H1 (cell line): ENCODE measurements around the gene ASB11. TPM values are rescaled to one million over a fixed set of nuclear protein-coding genes. Genes with fewer than 3 reads are reported as not detected.

Source experiments
- CBX5 ChIP-seq: fragments of 300-800, 300-1000 bp; sonication (generic); IDR thresholded peaks from 2 replicates; pipeline ENCODE4 v1.7.1; 2016; ENCODE audit warnings: antibody characterized with exemption, low read length, low read depth
- CREB1 ChIP-seq: IDR thresholded peaks from 2 replicates; pipeline ENCODE4 v1.6.1; 2012; ENCODE audit warnings: inconsistent platforms
- GABPA ChIP-seq: IDR thresholded peaks from 2 replicates; pipeline ENCODE4 v1.6.1; 2011; ENCODE audit warnings: mild to moderate bottlenecking, low read length, moderate library complexity, borderline replicate concordance; ENCODE audit not compliant: insufficient read depth
- GTF2F1 ChIP-seq: IDR thresholded peaks from 2 replicates; pipeline ENCODE4 v1.6.1; 2012; ENCODE audit warnings: low read depth, low read length, improper control_type of control experiment, borderline replicate concordance
- KDM4A ChIP-seq: IDR thresholded peaks from one replicate; pipeline ENCODE4 v1.7.1; 2012; ENCODE audit warnings: low read depth, mild to moderate bottlenecking, moderate library complexity, low read length, inconsistent platforms; ENCODE audit not compliant: severe bottlenecking
- MAX ChIP-seq: IDR thresholded peaks from 2 replicates; pipeline ENCODE4 v1.6.1; 2012; ENCODE audit warnings: inconsistent platforms
- POLR2AphosphoS5 ChIP-seq: IDR thresholded peaks from 2 replicates; pipeline ENCODE4 v1.6.1; 2011; ENCODE audit warnings: low read depth, low read length
- TAF7 ChIP-seq: optimal IDR thresholded peaks from 2 replicates; pipeline ENCODE3; 2011; ENCODE audit warnings: low read depth, mild to moderate bottlenecking, inconsistent platforms, low read length, moderate library complexity, borderline replicate concordance
- polyA plus RNA-seq, 7 experiments: library from polyadenylated mRNA; depleted of rRNA in 3 of 7; stranded (reverse) in 5 of 7; unstranded in 2 of 7; fragments of >200 nt in 5 of 7; fragments of 200-250 nt in 2 of 7; gene quantifications; 1 replicate in 5 of 7; 2 replicates in 1 of 7; 4 replicates in 1 of 7; pipeline versions ENCODE4 v1.2.1 to v1.2.3, GENCODE V29; 2011 to 2013; ENCODE audit warnings: missing spikeins in 2 of 7, mixed read lengths in 2 of 7
- total RNA-seq: library from RNA; stranded (reverse); fragmentation: NEBNext Ultra II Directional; extraction: Animal tissue kit (Norgen Biotek cat#: 25700); gene quantifications from 2 replicates; pipeline ENCODE4 v1.2.1, GENCODE V29; 2021
- TF ChIP-seq, protein P1 (sequence below): fragments of 300-600 bp; sonication (generic); IDR thresholded peaks from 2 replicates; pipeline ENCODE4 v1.7.1; 2012; ENCODE audit warnings: low read length, moderate library complexity, mild to moderate bottlenecking, inconsistent platforms; ENCODE audit not compliant: insufficient replicate concordance
- TF ChIP-seq, protein P2 (sequence below): IDR thresholded peaks from 2 replicates; pipeline ENCODE4 v1.6.1; 2012; ENCODE audit warnings: inconsistent platforms

The ASB11 gene
- total and polyA plus RNA-seq, 2 of the 8 experiments (the other 6 are each of a cell fraction or from before 2014, with no cell fraction given), result not detected

GRCh38 chrX:15310117-15310516, 5.3 kb downstream of the ASB11 start (continued):
- TF ChIP-seq, protein P1, sequence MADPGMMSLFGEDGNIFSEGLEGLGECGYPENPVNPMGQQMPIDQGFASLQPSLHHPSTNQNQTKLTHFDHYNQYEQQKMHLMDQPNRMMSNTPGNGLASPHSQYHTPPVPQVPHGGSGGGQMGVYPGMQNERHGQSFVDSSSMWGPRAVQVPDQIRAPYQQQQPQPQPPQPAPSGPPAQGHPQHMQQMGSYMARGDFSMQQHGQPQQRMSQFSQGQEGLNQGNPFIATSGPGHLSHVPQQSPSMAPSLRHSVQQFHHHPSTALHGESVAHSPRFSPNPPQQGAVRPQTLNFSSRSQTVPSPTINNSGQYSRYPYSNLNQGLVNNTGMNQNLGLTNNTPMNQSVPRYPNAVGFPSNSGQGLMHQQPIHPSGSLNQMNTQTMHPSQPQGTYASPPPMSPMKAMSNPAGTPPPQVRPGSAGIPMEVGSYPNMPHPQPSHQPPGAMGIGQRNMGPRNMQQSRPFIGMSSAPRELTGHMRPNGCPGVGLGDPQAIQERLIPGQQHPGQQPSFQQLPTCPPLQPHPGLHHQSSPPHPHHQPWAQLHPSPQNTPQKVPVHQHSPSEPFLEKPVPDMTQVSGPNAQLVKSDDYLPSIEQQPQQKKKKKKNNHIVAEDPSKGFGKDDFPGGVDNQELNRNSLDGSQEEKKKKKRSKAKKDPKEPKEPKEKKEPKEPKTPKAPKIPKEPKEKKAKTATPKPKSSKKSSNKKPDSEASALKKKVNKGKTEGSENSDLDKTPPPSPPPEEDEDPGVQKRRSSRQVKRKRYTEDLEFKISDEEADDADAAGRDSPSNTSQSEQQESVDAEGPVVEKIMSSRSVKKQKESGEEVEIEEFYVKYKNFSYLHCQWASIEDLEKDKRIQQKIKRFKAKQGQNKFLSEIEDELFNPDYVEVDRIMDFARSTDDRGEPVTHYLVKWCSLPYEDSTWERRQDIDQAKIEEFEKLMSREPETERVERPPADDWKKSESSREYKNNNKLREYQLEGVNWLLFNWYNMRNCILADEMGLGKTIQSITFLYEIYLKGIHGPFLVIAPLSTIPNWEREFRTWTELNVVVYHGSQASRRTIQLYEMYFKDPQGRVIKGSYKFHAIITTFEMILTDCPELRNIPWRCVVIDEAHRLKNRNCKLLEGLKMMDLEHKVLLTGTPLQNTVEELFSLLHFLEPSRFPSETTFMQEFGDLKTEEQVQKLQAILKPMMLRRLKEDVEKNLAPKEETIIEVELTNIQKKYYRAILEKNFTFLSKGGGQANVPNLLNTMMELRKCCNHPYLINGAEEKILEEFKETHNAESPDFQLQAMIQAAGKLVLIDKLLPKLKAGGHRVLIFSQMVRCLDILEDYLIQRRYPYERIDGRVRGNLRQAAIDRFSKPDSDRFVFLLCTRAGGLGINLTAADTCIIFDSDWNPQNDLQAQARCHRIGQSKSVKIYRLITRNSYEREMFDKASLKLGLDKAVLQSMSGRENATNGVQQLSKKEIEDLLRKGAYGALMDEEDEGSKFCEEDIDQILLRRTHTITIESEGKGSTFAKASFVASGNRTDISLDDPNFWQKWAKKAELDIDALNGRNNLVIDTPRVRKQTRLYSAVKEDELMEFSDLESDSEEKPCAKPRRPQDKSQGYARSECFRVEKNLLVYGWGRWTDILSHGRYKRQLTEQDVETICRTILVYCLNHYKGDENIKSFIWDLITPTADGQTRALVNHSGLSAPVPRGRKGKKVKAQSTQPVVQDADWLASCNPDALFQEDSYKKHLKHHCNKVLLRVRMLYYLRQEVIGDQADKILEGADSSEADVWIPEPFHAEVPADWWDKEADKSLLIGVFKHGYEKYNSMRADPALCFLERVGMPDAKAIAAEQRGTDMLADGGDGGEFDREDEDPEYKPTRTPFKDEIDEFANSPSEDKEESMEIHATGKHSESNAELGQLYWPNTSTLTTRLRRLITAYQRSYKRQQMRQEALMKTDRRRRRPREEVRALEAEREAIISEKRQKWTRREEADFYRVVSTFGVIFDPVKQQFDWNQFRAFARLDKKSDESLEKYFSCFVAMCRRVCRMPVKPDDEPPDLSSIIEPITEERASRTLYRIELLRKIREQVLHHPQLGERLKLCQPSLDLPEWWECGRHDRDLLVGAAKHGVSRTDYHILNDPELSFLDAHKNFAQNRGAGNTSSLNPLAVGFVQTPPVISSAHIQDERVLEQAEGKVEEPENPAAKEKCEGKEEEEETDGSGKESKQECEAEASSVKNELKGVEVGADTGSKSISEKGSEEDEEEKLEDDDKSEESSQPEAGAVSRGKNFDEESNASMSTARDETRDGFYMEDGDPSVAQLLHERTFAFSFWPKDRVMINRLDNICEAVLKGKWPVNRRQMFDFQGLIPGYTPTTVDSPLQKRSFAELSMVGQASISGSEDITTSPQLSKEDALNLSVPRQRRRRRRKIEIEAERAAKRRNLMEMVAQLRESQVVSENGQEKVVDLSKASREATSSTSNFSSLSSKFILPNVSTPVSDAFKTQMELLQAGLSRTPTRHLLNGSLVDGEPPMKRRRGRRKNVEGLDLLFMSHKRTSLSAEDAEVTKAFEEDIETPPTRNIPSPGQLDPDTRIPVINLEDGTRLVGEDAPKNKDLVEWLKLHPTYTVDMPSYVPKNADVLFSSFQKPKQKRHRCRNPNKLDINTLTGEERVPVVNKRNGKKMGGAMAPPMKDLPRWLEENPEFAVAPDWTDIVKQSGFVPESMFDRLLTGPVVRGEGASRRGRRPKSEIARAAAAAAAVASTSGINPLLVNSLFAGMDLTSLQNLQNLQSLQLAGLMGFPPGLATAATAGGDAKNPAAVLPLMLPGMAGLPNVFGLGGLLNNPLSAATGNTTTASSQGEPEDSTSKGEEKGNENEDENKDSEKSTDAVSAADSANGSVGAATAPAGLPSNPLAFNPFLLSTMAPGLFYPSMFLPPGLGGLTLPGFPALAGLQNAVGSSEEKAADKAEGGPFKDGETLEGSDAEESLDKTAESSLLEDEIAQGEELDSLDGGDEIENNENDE, result no peak
- TF ChIP-seq GABPA (no peak), KDM4A (no peak), GTF2F1 (no peak), POLR2AphosphoS5 (no peak), MAX (no peak), CREB1 (no peak), CBX5 (no peak), TAF7 (no peak)
- TF ChIP-seq, protein P2, sequence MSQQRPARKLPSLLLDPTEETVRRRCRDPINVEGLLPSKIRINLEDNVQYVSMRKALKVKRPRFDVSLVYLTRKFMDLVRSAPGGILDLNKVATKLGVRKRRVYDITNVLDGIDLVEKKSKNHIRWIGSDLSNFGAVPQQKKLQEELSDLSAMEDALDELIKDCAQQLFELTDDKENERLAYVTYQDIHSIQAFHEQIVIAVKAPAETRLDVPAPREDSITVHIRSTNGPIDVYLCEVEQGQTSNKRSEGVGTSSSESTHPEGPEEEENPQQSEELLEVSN, result no peak
